HUES48 (cell line): ENCODE measurements around the gene FZR1.
"Not testable (repeated sequence)": the region's sequence is repeated elsewhere in the genome, so short reads cannot be mapped to it uniquely, and the experiment has no call there.

Source experiments
- H3K27ac ChIP-seq: one replicate; pipeline ENCODE4 v1.7.0; 2013; ENCODE audit warnings: low read depth, low read length, inconsistent platforms
- H3K27me3 ChIP-seq: 2 replicates; pipeline ENCODE4 v1.6.1; 2013; ENCODE audit warnings: mild to moderate bottlenecking, low read length; ENCODE audit not compliant: control insufficient read depth, insufficient read depth
- H3K36me3 ChIP-seq: 2 replicates; pipeline ENCODE4 v1.6.1; 2013; ENCODE audit warnings: low read length; ENCODE audit not compliant: control insufficient read depth, insufficient read depth
- H3K4me1 ChIP-seq: 2 replicates; pipeline ENCODE4 v1.6.1; 2013; ENCODE audit warnings: mild to moderate bottlenecking, low read length; ENCODE audit not compliant: control insufficient read depth, insufficient read depth
- H3K4me3 ChIP-seq: 2 replicates; pipeline ENCODE4 v1.5.1; 2013; ENCODE audit warnings: mild to moderate bottlenecking, low read depth, low read length
- H3K9ac ChIP-seq: 2 replicates; pipeline ENCODE4 v1.6.1; 2013; ENCODE audit warnings: mild to moderate bottlenecking, low read depth, low read length, moderate library complexity
- H3K9me3 ChIP-seq: 2 replicates; pipeline ENCODE4 v1.6.1; 2013; ENCODE audit warnings: low read length; ENCODE audit not compliant: control insufficient read depth, insufficient read depth

The FZR1 gene

GRCh38 chr19:3555653-3556422, 49.7 kb downstream of the FZR1 start:
- H3K4me3 ChIP-seq, result peak overlapping the region; percentile 91; the same call in 1 of the 2 replicates
- no peak overlapping the region for H3K9ac ChIP-seq
- H3K27ac ChIP-seq, result no peak overlapping the region

GRCh38 chr19:3556423-3556977, 50.4 kb downstream of the FZR1 start:
- Histone ChIP-seq H3K27ac (no peak overlapping the region), H3K4me3 (peak overlapping the region; percentile 91), H3K36me3 (no peaks in the 10 kb centered on the region), H3K27me3 (0 out of 2 replicates have a peak, but pooled peaks cover 6% of the 10 kb centered on the region), H3K9me3 (no peaks in the 10 kb centered on the region), H3K4me1 (peaks cover 4% of the 10 kb centered on the region; the same call in 1 of the 2 replicates), H3K9ac (peak overlapping the region; percentile 54; the same call in 1 of the 2 replicates)

More at GRCh38 chr19:3555653-3556422, 49.7 kb downstream of the FZR1 start:
- Histone ChIP-seq H3K27me3 (0 out of 2 replicates have a peak, but pooled peaks cover 6% of the 10 kb centered on the region), H3K9me3 (no peaks in the 10 kb centered on the region), H3K36me3 (no peaks in the 10 kb centered on the region), H3K4me1 (peaks cover 4% of the 10 kb centered on the region; the same call in 1 of the 2 replicates)

- Histone ChIP-seq H3K4me3 (peak overlapping the region; percentile 91), H3K4me1 (peaks cover 4% of the 10 kb centered on the region; the same call in 1 of the 2 replicates), H3K9me3 (no peaks in the 10 kb centered on the region), H3K36me3 (no peaks in the 10 kb centered on the region), H3K27me3 (0 out of 2 replicates have a peak, but pooled peaks cover 6% of the 10 kb centered on the region), H3K9ac (peak overlapping the region; percentile 54; the same call in 1 of the 2 replicates), H3K27ac (no peak overlapping the region)
Observed at GRCh38 chr19:3556978-3557460, 50.9 kb downstream of the FZR1 start.

- Histone ChIP-seq H3K27ac (no peak within 1 kb of the TSS), H3K27me3 (0 out of 2 replicates have a peak, but pooled peaks cover 6% of the 10 kb centered on the region), H3K9me3 (no peaks in the 10 kb centered on the region), H3K9ac (peak within 1 kb of the TSS; percentile 54; the same call in 1 of the 2 replicates), H3K4me1 (peaks cover 4% of the 10 kb centered on the region; the same call in 1 of the 2 replicates), H3K4me3 (peak within 1 kb of the TSS; percentile 91), H3K36me3 (no peaks in the 10 kb centered on the region)
Observed at GRCh38 chr19:3557461-3558248, 51.5 kb downstream of the FZR1 start, which contains the start of gene MFSD12. Gene MFSD12, minus strand, starts transcription at chr19:3557586. Its CDS starts 183 bp downstream, at chr19:3557403.

- no peaks in the 10 kb centered on the region for H3K9me3 ChIP-seq
- H3K27me3 ChIP-seq, result no peaks in the 10 kb centered on the region
- no peaks in the 10 kb centered on the region for H3K36me3 ChIP-seq
- no peak overlapping the region for H3K27ac ChIP-seq
- H3K4me3 ChIP-seq, result no peak overlapping the region
- H3K9ac ChIP-seq, result no peak overlapping the region
- H3K4me1 ChIP-seq, result no peaks in the 10 kb centered on the region
Observed at GRCh38 chr19:3563709-3564524, 57.8 kb downstream of the FZR1 start.

- Histone ChIP-seq H3K9me3 (no peaks in the 10 kb centered on the region), H3K27me3 (no peaks in the 10 kb centered on the region), H3K27ac (no peak overlapping the region), H3K9ac (no peak overlapping the region), H3K4me3 (no peak overlapping the region), H3K4me1 (no peaks in the 10 kb centered on the region), H3K36me3 (no peaks in the 10 kb centered on the region)
Observed at GRCh38 chr19:3565139-3565538, 59.0 kb downstream of the FZR1 start.

DNA sequence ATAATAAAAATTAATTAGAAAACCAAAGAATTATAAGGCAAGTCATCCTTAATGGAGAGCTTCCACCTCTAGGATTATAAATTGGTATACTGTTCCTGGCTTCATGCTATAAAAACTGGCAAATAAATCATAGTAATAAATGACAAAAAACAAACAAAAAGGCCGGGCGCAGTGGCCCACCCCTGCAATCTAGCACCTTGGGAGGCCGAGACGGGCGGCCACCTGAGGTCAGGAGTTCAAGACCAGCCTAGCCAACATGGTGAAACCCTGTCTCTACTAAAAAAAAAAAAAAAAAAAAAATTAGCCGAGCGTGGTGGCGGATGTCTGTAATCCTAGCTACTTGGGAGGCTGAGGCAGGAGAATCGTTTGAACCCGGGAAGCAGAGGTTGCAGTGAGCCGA, 63.9 kb downstream of the FZR1 start:
- H3K27ac ChIP-seq, H3K9me3 ChIP-seq, H3K36me3 ChIP-seq, H3K27me3 ChIP-seq, H3K9ac ChIP-seq, H3K4me3 ChIP-seq, H3K4me1 ChIP-seq: not testable (repeated sequence)

GRCh38 chr19:3570606-3571011, 64.5 kb downstream of the FZR1 start:
- H3K4me1 ChIP-seq, result peaks cover 4% of the 10 kb centered on the region; the same call in 1 of the 2 replicates
- H3K36me3 ChIP-seq, result peaks cover 6% of the 10 kb centered on the region
- no peaks in the 10 kb centered on the region for H3K27me3 ChIP-seq
- H3K4me3 ChIP-seq, result no peak overlapping the region
- H3K9me3 ChIP-seq, result no peaks in the 10 kb centered on the region
- no peak overlapping the region for H3K27ac ChIP-seq
- H3K9ac ChIP-seq, result no peak overlapping the region

DNA sequence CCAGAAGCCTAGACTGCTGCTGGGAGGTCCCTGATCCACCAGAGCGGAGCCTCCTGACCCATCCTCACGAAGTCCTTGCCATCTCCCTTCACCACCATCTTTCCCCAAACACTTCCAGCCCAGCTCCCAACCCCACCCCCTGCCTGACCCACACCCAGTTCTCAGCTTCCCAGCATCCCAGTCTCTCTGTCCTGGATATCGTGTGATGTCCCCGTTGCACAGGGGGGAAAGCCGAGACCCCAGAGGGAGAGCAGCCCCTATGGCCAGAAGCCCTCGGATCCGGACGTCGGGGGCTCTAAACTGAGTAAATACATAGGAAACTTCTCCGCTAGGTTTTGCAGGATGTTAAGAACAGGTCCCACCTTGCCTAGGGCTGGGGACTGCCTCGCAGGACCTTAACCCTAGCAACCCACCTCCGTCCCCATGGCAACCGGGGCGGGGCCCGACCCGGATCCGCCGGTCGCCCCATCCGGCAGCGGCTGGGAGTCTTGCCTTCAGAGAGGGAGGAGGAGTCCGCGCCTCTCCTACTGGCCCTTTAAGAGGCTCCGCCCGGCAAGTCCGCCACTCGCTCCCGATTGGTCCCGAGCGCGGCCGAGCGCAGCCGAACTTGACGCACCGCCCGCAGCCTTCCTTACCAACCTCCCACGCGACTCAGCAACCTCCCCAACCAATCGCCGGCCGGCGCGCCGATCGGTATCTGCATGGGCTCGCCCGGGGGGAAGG, 66.2 kb downstream of the FZR1 start:
- no peaks in the 10 kb centered on the region for H3K9me3 ChIP-seq
- H3K4me1 ChIP-seq, result peaks cover 13% of the 10 kb centered on the region
- H3K4me3 ChIP-seq, result peak overlapping the region; percentile 43
- H3K27ac ChIP-seq, result no peak overlapping the region
- H3K36me3 ChIP-seq, result peaks cover 6% of the 10 kb centered on the region
- H3K9ac ChIP-seq, result no peak overlapping the region
- H3K27me3 ChIP-seq, result no peaks in the 10 kb centered on the region

DNA sequence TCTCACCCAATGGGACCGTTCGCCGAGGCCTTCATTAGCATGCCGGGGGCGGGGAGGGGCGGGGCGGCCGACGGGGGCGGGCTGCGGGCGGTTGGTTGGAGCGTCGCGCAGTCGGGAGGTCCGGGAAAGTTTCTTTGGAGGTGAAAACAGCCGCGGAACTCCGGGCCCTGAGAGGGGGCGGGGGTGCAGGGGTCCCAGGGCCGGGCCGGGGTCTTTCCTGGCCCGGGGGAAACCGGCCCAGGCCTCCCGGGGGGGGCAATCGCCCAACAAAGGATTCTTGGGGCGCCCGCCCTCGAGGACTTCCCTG, 66.7 kb downstream of the FZR1 start, which contains the start of gene HMG20B:
TSS of gene HMG20B (plus strand) at position 90 of the 307 bp plus-strand sequence. CDS start 366 bp downstream, outside the sequence.
- peaks cover 13% of the 10 kb centered on the region for H3K4me1 ChIP-seq
- H3K9me3 ChIP-seq, result no peaks in the 10 kb centered on the region
- H3K27me3 ChIP-seq, result no peaks in the 10 kb centered on the region
- H3K9ac ChIP-seq, result no peak within 1 kb of the TSS; the same call in 1 of the 2 replicates
- H3K4me3 ChIP-seq, result peak within 1 kb of the TSS; percentile 85
- H3K27ac ChIP-seq, result peak within 1 kb of the TSS; percentile 75
- H3K36me3 ChIP-seq, result peaks cover 6% of the 10 kb centered on the region
